HepG2 (cell line): ENCODE measurements around the gene FNBP1L. TPM values are rescaled to one million over a fixed set of nuclear protein-coding genes. Genes with fewer than 3 reads are reported as not detected.

Experiments
- ARID2 ChIP-seq: sonication (generic); formaldehyde crosslinking; IDR thresholded peaks from 2 replicates; pipeline ENCODE4 v1.8.1; 2022; ENCODE audit warnings: mild to moderate bottlenecking, missing genetic modification reagents, borderline replicate concordance
- ARNT ChIP-seq: fragments of 450-650 bp; IDR thresholded peaks from 2 replicates; pipeline ENCODE4 v1.6.1; 2017
- BRD4 ChIP-seq: sonication (generic); formaldehyde crosslinking; IDR thresholded peaks from 2 replicates; pipeline ENCODE4 v1.4.0; 2020; ENCODE audit warnings: missing genetic modification reagents
- CEBPG ChIP-seq: IDR thresholded peaks from 2 replicates; pipeline ENCODE4 v1.6.1; 2016
- GABPB1 ChIP-seq: IDR thresholded peaks from 2 replicates; pipeline ENCODE4 v1.6.1; 2016; ENCODE audit warnings: mild to moderate bottlenecking, missing genetic modification reagents, moderate library complexity, missing compliant biosample characterization
- MXI1 ChIP-seq: IDR thresholded peaks from 3 replicates; pipeline ENCODE4 v1.6.1; 2012; ENCODE audit warnings: low read depth, low read length, inconsistent platforms, borderline replicate concordance
- NFYC ChIP-seq: IDR thresholded peaks from 2 replicates; pipeline ENCODE4 v1.6.1; 2016; ENCODE audit warnings: missing genetic modification reagents, missing compliant biosample characterization
- SIN3A ChIP-seq: IDR thresholded peaks from 2 replicates; pipeline ENCODE4 v1.6.1; 2011; ENCODE audit warnings: low read depth, mild to moderate bottlenecking, control low read depth, low read length, borderline replicate concordance
- ZNF337 ChIP-seq: sonication (generic); formaldehyde crosslinking; IDR thresholded peaks from 2 replicates; pipeline ENCODE4 v1.5.1; 2020; ENCODE audit warnings: missing genetic modification reagents, low read depth, mild to moderate bottlenecking, borderline replicate concordance
- ZNF484 ChIP-seq: sonication (generic); formaldehyde crosslinking; IDR thresholded peaks from 2 replicates; pipeline ENCODE4 v1.5.1; 2020; ENCODE audit warnings: mild to moderate bottlenecking, low read depth, missing genetic modification reagents, borderline replicate concordance
- ZNF552 ChIP-seq: sonication (generic); formaldehyde crosslinking; IDR thresholded peaks from 2 replicates; pipeline ENCODE4 v1.9.0; 2022; ENCODE audit warnings: missing genetic modification reagents, mild to moderate bottlenecking, borderline replicate concordance
- ZNF572 ChIP-seq: sonication (generic); formaldehyde crosslinking; IDR thresholded peaks from 2 replicates; pipeline ENCODE4 v1.5.1; 2020; ENCODE audit warnings: mild to moderate bottlenecking, missing genetic modification reagents
- ZNF589 ChIP-seq: sonication (generic); formaldehyde crosslinking; conservative IDR thresholded peaks from 2 replicates; pipeline ENCODE4 v1.8.0; 2022; ENCODE audit warnings: mild to moderate bottlenecking, moderate library complexity, missing genetic modification reagents
- ZNF660 ChIP-seq: sonication (generic); formaldehyde crosslinking; IDR thresholded peaks from 2 replicates; pipeline ENCODE4 v1.5.1; 2020; ENCODE audit warnings: mild to moderate bottlenecking, low read depth, missing genetic modification reagents, borderline replicate concordance
- ZNF75D ChIP-seq: sonication (generic); formaldehyde crosslinking; IDR thresholded peaks from 2 replicates; pipeline ENCODE4 v1.8.1; 2023; ENCODE audit warnings: missing genetic modification reagents, mild to moderate bottlenecking, borderline replicate concordance
- polyA plus RNA-seq, 8 experiments: library from polyadenylated mRNA; depleted of rRNA in 3 of 8; stranded (reverse) in 7 of 8; unstranded in 1 of 8; fragments of >200 nt; fragmentation: Illumina TruSeq in 4 of 8; extraction: Trizol in 4 of 8; gene quantifications; 2 replicates each; pipeline versions ENCODE4 v1.2.1 to v1.2.3, GENCODE V29; 2011 to 2016; ENCODE audit warnings: low read depth in 4 of 8, missing spikeins in 1 of 8, mixed read lengths in 1 of 8; ENCODE audit not compliant: insufficient read depth in 1 of 8
- total RNA-seq, 5 experiments: library from RNA; depleted of rRNA; stranded (reverse); fragments of >200 nt; fragmentation: Illumina TruSeq; extraction: Trizol; gene quantifications; 2 replicates each; pipeline ENCODE4 v1.2.3, GENCODE V29; 2016; ENCODE audit warnings: low read depth in 1 of 5
- TF ChIP-seq, protein P1 (sequence below): sonication (generic); formaldehyde crosslinking; IDR thresholded peaks from 2 replicates; pipeline ENCODE4 v1.4.0; 2020; ENCODE audit warnings: missing genetic modification reagents
- TF ChIP-seq, protein P2 (sequence below), 2 experiments: sonication (generic) in 1 of 2; formaldehyde crosslinking in 1 of 2; IDR thresholded peaks; 2 replicates each; pipeline versions ENCODE4 v1.6.1 to v1.9.0; 2014 to 2022; ENCODE audit warnings: antibody characterized with exemption in 1 of 2, borderline replicate concordance in 1 of 2, inconsistent platforms in 1 of 2, low read depth in 1 of 2, missing genetic modification reagents in 1 of 2
- TF ChIP-seq, protein P3 (sequence below): sonication (generic); formaldehyde crosslinking; IDR thresholded peaks from 2 replicates; pipeline ENCODE4 v1.4.0; 2020; ENCODE audit warnings: missing genetic modification reagents
- TF ChIP-seq, protein P4 (sequence below): sonication (generic); formaldehyde crosslinking; IDR thresholded peaks from 2 replicates; pipeline ENCODE4 v1.5.1; 2020; ENCODE audit warnings: missing genetic modification reagents, mild to moderate bottlenecking, borderline replicate concordance

The FNBP1L gene
- total and polyA plus RNA-seq, 2 of the 13 experiments (the other 11 are each of a cell fraction or from before 2014, with no cell fraction given) = 24.1 to 27.1 TPM

DNA sequence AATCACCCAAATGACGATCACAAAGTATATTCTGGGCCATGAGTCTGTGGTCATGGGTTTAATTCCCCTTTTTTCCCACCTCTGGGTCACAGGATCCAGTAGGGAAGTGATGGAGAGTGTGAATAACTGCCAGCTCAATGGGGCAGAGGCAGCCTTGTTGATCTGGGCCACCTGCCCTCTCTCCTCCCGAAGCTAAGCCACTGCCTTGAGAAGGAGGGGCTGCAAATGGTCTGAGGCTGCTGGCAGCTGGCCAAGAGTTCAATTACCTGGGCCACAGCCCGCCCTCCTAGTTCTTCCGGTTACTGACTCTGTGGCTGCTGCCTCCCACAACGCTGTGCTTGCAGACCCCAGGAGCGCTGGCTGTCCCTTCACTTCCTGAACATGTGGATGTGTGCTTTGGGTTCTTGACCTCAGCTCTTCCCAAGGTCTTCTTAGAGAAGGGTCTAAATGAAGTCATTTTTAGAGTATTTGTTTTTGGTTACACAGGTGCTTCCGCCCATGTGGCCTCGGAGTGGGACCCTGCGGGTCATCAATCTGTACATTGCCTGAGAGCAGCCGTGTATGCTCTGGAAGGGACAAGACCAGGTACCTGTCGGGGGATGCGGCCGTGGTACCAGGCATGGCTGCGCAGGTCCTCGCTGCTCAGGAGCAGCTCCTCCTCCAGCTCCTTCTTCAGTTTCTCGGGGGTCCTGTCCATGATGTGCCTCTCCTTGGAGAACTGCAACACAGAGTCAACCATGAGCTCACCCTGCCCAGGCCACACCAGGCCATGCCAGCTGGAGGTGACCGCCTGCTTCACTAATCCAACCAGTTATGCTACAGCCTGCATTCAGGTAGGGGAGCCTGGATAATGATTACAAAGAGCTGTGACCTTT is 144.0 kb downstream of the FNBP1L start (continued):
- TF ChIP-seq NFYC (CRISPR knock-in tag) = no peak
- TF ChIP-seq CEBPG (CRISPR knock-in tag) = peak; percentile 31; the same call in 1 of the 2 replicates
- no peak for TF ChIP-seq ARNT
- TF ChIP-seq ZNF75D = no peak
- TF ChIP-seq, protein P1, sequence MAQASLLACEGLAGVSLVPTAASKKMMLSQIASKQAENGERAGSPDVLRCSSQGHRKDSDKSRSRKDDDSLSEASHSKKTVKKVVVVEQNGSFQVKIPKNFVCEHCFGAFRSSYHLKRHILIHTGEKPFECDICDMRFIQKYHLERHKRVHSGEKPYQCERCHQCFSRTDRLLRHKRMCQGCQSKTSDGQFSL = no peak
- TF ChIP-seq, protein P2, sequence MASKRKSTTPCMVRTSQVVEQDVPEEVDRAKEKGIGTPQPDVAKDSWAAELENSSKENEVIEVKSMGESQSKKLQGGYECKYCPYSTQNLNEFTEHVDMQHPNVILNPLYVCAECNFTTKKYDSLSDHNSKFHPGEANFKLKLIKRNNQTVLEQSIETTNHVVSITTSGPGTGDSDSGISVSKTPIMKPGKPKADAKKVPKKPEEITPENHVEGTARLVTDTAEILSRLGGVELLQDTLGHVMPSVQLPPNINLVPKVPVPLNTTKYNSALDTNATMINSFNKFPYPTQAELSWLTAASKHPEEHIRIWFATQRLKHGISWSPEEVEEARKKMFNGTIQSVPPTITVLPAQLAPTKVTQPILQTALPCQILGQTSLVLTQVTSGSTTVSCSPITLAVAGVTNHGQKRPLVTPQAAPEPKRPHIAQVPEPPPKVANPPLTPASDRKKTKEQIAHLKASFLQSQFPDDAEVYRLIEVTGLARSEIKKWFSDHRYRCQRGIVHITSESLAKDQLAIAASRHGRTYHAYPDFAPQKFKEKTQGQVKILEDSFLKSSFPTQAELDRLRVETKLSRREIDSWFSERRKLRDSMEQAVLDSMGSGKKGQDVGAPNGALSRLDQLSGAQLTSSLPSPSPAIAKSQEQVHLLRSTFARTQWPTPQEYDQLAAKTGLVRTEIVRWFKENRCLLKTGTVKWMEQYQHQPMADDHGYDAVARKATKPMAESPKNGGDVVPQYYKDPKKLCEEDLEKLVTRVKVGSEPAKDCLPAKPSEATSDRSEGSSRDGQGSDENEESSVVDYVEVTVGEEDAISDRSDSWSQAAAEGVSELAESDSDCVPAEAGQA (IDR thresholded peaks at IDR 0.05; ENCODE audit: low read depth) = peak; percentile 51; the same call in 1 of the 2 replicates
- TF ChIP-seq, protein P2 (CRISPR knock-in tag; IDR thresholded peaks at IDR 0.05; ENCODE audit: borderline replicate concordance) = no peak
- TF ChIP-seq ZNF484 (CRISPR knock-in tag) = no peak
- TF ChIP-seq ZNF660 (CRISPR knock-in tag) = no peak
- TF ChIP-seq ZNF552 (CRISPR knock-in tag) = 0 out of 2 replicates have a peak, but pooled peaks have one; percentile 27
- TF ChIP-seq, protein P3, sequence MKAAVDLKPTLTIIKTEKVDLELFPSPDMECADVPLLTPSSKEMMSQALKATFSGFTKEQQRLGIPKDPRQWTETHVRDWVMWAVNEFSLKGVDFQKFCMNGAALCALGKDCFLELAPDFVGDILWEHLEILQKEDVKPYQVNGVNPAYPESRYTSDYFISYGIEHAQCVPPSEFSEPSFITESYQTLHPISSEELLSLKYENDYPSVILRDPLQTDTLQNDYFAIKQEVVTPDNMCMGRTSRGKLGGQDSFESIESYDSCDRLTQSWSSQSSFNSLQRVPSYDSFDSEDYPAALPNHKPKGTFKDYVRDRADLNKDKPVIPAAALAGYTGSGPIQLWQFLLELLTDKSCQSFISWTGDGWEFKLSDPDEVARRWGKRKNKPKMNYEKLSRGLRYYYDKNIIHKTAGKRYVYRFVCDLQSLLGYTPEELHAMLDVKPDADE (CRISPR knock-in tag) = no peak
- TF ChIP-seq ZNF337 (CRISPR knock-in tag) = no peak
- no peak; the same call in 1 of the 2 replicates for TF ChIP-seq ARID2
- peak; percentile 84 for TF ChIP-seq GABPB1 (CRISPR knock-in tag)
- 0 out of 2 replicates have a peak, but pooled peaks have one; percentile 27 for TF ChIP-seq ZNF589 (CRISPR knock-in tag)
- TF ChIP-seq BRD4 (CRISPR knock-in tag) = no peak; the same call in 1 of the 2 replicates
- no peak for TF ChIP-seq ZNF572 (CRISPR knock-in tag)
- peak; percentile 70; the same call in 1 of the 2 replicates for TF ChIP-seq SIN3A
- TF ChIP-seq MXI1 = peak; percentile 74; the same call in 1 of the 3 replicates
- TF ChIP-seq, protein P4, sequence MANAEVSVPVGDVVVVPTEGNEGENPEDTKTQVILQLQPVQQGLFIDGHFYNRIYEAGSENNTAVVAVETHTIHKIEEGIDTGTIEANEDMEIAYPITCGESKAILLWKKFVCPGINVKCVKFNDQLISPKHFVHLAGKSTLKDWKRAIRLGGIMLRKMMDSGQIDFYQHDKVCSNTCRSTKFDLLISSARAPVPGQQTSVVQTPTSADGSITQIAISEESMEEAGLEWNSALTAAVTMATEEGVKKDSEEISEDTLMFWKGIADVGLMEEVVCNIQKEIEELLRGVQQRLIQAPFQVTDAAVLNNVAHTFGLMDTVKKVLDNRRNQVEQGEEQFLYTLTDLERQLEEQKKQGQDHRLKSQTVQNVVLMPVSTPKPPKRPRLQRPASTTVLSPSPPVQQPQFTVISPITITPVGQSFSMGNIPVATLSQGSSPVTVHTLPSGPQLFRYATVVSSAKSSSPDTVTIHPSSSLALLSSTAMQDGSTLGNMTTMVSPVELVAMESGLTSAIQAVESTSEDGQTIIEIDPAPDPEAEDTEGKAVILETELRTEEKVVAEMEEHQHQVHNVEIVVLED (CRISPR knock-in tag) = no peak
